ENCODE data around the gene CTNND2. TPM values are rescaled to one million over a fixed set of nuclear protein-coding genes. Genes with fewer than 3 reads are reported as not detected.

Gene CTNND2
- total RNA-seq, 2 experiments from 2014 or later, result not detected

- no peaks in the 10 kb centered on the region for H3K4me1 Mint-ChIP-seq (ENCODE audit: low read depth)
Observed at GRCh38 chr5:11477786-11478185, 426.5 kb downstream of the CTNND2 start.

GRCh38 chr5:11476866-11477265 lies 427.4 kb downstream of the CTNND2 start:
- intact Hi-C loops (cut with micrococcal nuclease), result no loop called here
- H3K27ac Mint-ChIP-seq, result no peak overlapping the region
- no peaks in the 10 kb centered on the region for H3K4me1 Mint-ChIP-seq (ENCODE audit: low read depth)
- peaks cover 1% of the 10 kb centered on the region for H3K36me3 Mint-ChIP-seq (ENCODE audit: low read depth)
- DNase-seq, result no peak
- peaks cover 9% of the 10 kb centered on the region for H3K27me3 Mint-ChIP-seq (ENCODE audit: low read depth)
- no peaks in the 10 kb centered on the region for H3K9me3 Mint-ChIP-seq
- no peak overlapping the region for H3K4me3 Mint-ChIP-seq
- CTCF ChIA-PET, result no interaction called here

More at GRCh38 chr5:11477786-11478185, 426.5 kb downstream of the CTNND2 start:
- no peaks in the 10 kb centered on the region for H3K9me3 Mint-ChIP-seq
- H3K4me3 Mint-ChIP-seq, result no peak overlapping the region
- intact Hi-C loops (cut with micrococcal nuclease), result no loop called here
- DNase-seq, result no peak
- H3K36me3 Mint-ChIP-seq (ENCODE audit: low read depth), result peaks cover 1% of the 10 kb centered on the region
- H3K27me3 Mint-ChIP-seq (ENCODE audit: low read depth), result peaks cover 18% of the 10 kb centered on the region
- H3K27ac Mint-ChIP-seq, result no peak overlapping the region
- CTCF ChIA-PET, result no interaction called here

- Mint-ChIP-seq H3K4me1 (ENCODE audit: low read depth) (no peaks in the 10 kb centered on the region), H3K27ac (no peak overlapping the region), H3K36me3 (ENCODE audit: low read depth) (no peaks in the 10 kb centered on the region), H3K4me3 (no peak overlapping the region), H3K9me3 (peaks cover 2% of the 10 kb centered on the region), H3K27me3 (ENCODE audit: low read depth) (peaks cover 3% of the 10 kb centered on the region)
- DNase-seq, result no peak
- CTCF ChIA-PET, result no interaction called here
- intact Hi-C loops (cut with micrococcal nuclease), result no loop called here
Observed at GRCh38 chr5:11468334-11469039, 435.8 kb downstream of the CTNND2 start.

- DNase-seq, result no peak
- no peak overlapping the region for H3K27ac Mint-ChIP-seq
- CTCF ChIA-PET, result no interaction called here
- H3K4me3 Mint-ChIP-seq, result no peak overlapping the region
- H3K4me1 Mint-ChIP-seq (ENCODE audit: low read depth), result no peaks in the 10 kb centered on the region
- peaks cover 3% of the 10 kb centered on the region for H3K27me3 Mint-ChIP-seq (ENCODE audit: low read depth)
- H3K9me3 Mint-ChIP-seq, result peaks cover 2% of the 10 kb centered on the region
- intact Hi-C loops (cut with micrococcal nuclease), result no loop called here
- no peaks in the 10 kb centered on the region for H3K36me3 Mint-ChIP-seq (ENCODE audit: low read depth)
Observed at GRCh38 chr5:11467588-11467987, 436.7 kb downstream of the CTNND2 start.

- peaks cover 6% of the 10 kb centered on the region for H3K27me3 Mint-ChIP-seq (ENCODE audit: low read depth)
- intact Hi-C loops (cut with micrococcal nuclease), result no loop called here
- CTCF ChIA-PET, result no interaction called here
- no peaks in the 10 kb centered on the region for H3K36me3 Mint-ChIP-seq (ENCODE audit: low read depth)
- no peak overlapping the region for H3K4me3 Mint-ChIP-seq
- no peak overlapping the region for H3K27ac Mint-ChIP-seq
- no peak for DNase-seq
- H3K9me3 Mint-ChIP-seq, result peaks cover 2% of the 10 kb centered on the region
- no peaks in the 10 kb centered on the region for H3K4me1 Mint-ChIP-seq (ENCODE audit: low read depth)
Observed at GRCh38 chr5:11459716-11460115, 444.5 kb downstream of the CTNND2 start.

- CTCF ChIA-PET, result no interaction called here
- no peak for DNase-seq
- intact Hi-C loops (cut with micrococcal nuclease), result no loop called here
- Mint-ChIP-seq H3K4me3 (no peak overlapping the region), H3K27me3 (ENCODE audit: low read depth) (peaks cover under 1% of the 10 kb centered on the region), H3K9me3 (peaks cover 2% of the 10 kb centered on the region), H3K4me1 (ENCODE audit: low read depth) (no peaks in the 10 kb centered on the region), H3K36me3 (ENCODE audit: low read depth) (no peaks in the 10 kb centered on the region), H3K27ac (no peak overlapping the region)
Observed at GRCh38 chr5:11455505-11455904, 448.7 kb downstream of the CTNND2 start.

- Mint-ChIP-seq H3K27ac (no peak overlapping the region), H3K27me3 (ENCODE audit: low read depth) (no peaks in the 10 kb centered on the region), H3K36me3 (ENCODE audit: low read depth) (no peaks in the 10 kb centered on the region), H3K9me3 (no peaks in the 10 kb centered on the region), H3K4me1 (ENCODE audit: low read depth) (no peaks in the 10 kb centered on the region), H3K4me3 (no peak overlapping the region)
- CTCF ChIA-PET, result no interaction called here
- intact Hi-C loops (cut with micrococcal nuclease), result no loop called here
- DNase-seq, result no peak
Observed at GRCh38 chr5:11452852-11453251, 451.4 kb downstream of the CTNND2 start.

- H3K4me3 Mint-ChIP-seq, result no peak overlapping the region
- H3K27ac Mint-ChIP-seq, result no peak overlapping the region
- CTCF ChIA-PET, result no interaction called here
- peaks cover 10% of the 10 kb centered on the region for H3K27me3 Mint-ChIP-seq (ENCODE audit: low read depth)
- intact Hi-C loops (cut with micrococcal nuclease), result no loop called here
- no peaks in the 10 kb centered on the region for H3K36me3 Mint-ChIP-seq (ENCODE audit: low read depth)
- no peaks in the 10 kb centered on the region for H3K9me3 Mint-ChIP-seq
- DNase-seq, result no peak
- no peaks in the 10 kb centered on the region for H3K4me1 Mint-ChIP-seq (ENCODE audit: low read depth)
Observed at GRCh38 chr5:11449966-11450365, 454.3 kb downstream of the CTNND2 start.

GRCh38 chr5:11449217-11449616 lies 455.0 kb downstream of the CTNND2 start:
- no peak for DNase-seq
- CTCF ChIA-PET, result no interaction called here
- H3K27me3 Mint-ChIP-seq (ENCODE audit: low read depth), result peaks cover 10% of the 10 kb centered on the region
- no peaks in the 10 kb centered on the region for H3K9me3 Mint-ChIP-seq
- no peak overlapping the region for H3K4me3 Mint-ChIP-seq
- no peaks in the 10 kb centered on the region for H3K36me3 Mint-ChIP-seq (ENCODE audit: low read depth)
- no peaks in the 10 kb centered on the region for H3K4me1 Mint-ChIP-seq (ENCODE audit: low read depth)
- H3K27ac Mint-ChIP-seq, result no peak overlapping the region
- intact Hi-C loops (cut with micrococcal nuclease), result no loop called here

- CTCF ChIA-PET, result no interaction called here
- Mint-ChIP-seq H3K4me3 (no peak overlapping the region), H3K27me3 (ENCODE audit: low read depth) (peaks cover 10% of the 10 kb centered on the region), H3K9me3 (no peaks in the 10 kb centered on the region), H3K4me1 (ENCODE audit: low read depth) (no peaks in the 10 kb centered on the region), H3K27ac (no peak overlapping the region), H3K36me3 (ENCODE audit: low read depth) (no peaks in the 10 kb centered on the region)
- intact Hi-C loops (cut with micrococcal nuclease), result no loop called here
- DNase-seq, result no peak
Observed at GRCh38 chr5:11443831-11444230, 460.4 kb downstream of the CTNND2 start.

- DNase-seq, result no peak
- Mint-ChIP-seq H3K9me3 (no peaks in the 10 kb centered on the region), H3K4me3 (no peak overlapping the region), H3K27ac (no peak overlapping the region), H3K4me1 (ENCODE audit: low read depth) (no peaks in the 10 kb centered on the region), H3K27me3 (ENCODE audit: low read depth) (peaks cover 2% of the 10 kb centered on the region), H3K36me3 (ENCODE audit: low read depth) (no peaks in the 10 kb centered on the region)
- CTCF ChIA-PET, result no interaction called here
- intact Hi-C loops (cut with micrococcal nuclease), result no loop called here
Observed at GRCh38 chr5:11432116-11432515, 472.1 kb downstream of the CTNND2 start.

GRCh38 chr5:11429254-11429653 lies 475.0 kb downstream of the CTNND2 start:
- no peaks in the 10 kb centered on the region for H3K4me1 Mint-ChIP-seq (ENCODE audit: low read depth)
- H3K27ac Mint-ChIP-seq, result no peak overlapping the region
- intact Hi-C loops (cut with micrococcal nuclease), result no loop called here
- DNase-seq, result no peak
- peaks cover 2% of the 10 kb centered on the region for H3K27me3 Mint-ChIP-seq (ENCODE audit: low read depth)
- H3K4me3 Mint-ChIP-seq, result no peak overlapping the region
- H3K9me3 Mint-ChIP-seq, result no peaks in the 10 kb centered on the region
- no peaks in the 10 kb centered on the region for H3K36me3 Mint-ChIP-seq (ENCODE audit: low read depth)
- CTCF ChIA-PET, result no interaction called here

- peaks cover 2% of the 10 kb centered on the region for H3K27me3 Mint-ChIP-seq (ENCODE audit: low read depth)
- CTCF ChIA-PET, result no interaction called here
Observed at GRCh38 chr5:11427569-11427968, 476.7 kb downstream of the CTNND2 start.

More at GRCh38 chr5:11427569-11427968, 476.7 kb downstream of the CTNND2 start:
- H3K9me3 Mint-ChIP-seq, result no peaks in the 10 kb centered on the region
- H3K27ac Mint-ChIP-seq, result no peak overlapping the region
- H3K4me1 Mint-ChIP-seq (ENCODE audit: low read depth), result no peaks in the 10 kb centered on the region
- intact Hi-C loops (cut with micrococcal nuclease), result no loop called here
- no peak overlapping the region for H3K4me3 Mint-ChIP-seq
- no peak for DNase-seq
- H3K36me3 Mint-ChIP-seq (ENCODE audit: low read depth), result no peaks in the 10 kb centered on the region
